Stimulated activated CD4-positive, alpha-beta T cell treated with anti-CD3 and anti-CD28 coated beads, Interleukin-4, amount 100 ng/mL, for 1 hour (primary cell): Measurements from ENCODE around the gene ITFG2.
"Not testable (repeated sequence)": the region's sequence is repeated elsewhere in the genome, so short reads cannot be mapped to it uniquely, and the experiment has no call there.

Experiments used
- DNase-seq: peaks from one replicate; pipeline ENCODE4 v3.0.0-alpha.2; 2020

The ITFG2 gene

DNA sequence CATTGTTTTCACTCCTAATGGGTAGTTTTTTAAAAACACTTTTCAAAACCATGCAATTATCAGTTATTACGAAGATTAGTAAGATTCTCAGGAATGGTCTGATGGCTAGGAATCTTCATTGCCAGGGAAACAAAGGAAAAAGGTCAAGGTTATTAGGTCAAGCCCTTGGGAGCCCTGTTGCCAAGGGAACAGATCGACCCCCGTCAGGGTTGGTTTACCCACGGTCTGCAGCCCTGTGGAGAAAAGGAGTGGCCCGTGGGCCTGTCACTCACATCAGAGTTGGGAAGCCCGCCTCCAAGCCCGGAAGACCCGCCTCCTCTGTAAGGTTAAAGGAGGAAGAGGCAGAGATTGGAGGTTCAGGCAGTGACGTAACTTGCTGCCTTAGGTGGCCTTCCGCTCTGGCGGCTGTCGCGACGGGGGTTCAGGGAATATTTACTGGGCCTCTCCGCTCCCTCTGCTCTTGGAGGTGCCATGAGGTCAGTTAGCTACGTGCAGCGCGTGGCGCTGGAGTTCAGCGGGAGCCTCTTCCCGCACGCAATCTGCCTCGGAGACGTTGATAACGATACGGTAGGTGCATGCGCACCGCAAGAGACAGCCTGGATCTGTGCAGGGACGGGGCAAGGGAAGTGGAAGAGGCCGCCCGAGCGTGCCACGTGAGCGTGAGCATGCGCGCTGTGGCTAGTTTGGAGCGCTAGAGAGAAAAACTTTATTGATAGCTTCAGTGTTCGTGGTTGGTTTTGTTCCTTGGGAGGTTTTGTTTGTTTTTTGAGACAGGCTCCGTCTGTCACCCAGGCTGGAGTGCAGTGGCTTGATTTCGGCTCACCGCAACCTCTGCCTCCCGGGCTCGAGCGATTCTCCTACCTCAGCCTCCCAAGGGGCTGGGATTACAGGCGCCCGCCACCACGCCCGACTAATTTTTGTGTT lies at the start of gene ITFG2:
ITFG2 (plus strand) TSS at position 379 of the 924 bp plus-strand sequence; CDS start at position 472, 93 bp downstream.
- DNase-seq = peak; percentile 95

GRCh38 chr12:2764398-2764797 lies 48.1 kb upstream of the ITFG2 start:
- DNase-seq = no peak

DNA sequence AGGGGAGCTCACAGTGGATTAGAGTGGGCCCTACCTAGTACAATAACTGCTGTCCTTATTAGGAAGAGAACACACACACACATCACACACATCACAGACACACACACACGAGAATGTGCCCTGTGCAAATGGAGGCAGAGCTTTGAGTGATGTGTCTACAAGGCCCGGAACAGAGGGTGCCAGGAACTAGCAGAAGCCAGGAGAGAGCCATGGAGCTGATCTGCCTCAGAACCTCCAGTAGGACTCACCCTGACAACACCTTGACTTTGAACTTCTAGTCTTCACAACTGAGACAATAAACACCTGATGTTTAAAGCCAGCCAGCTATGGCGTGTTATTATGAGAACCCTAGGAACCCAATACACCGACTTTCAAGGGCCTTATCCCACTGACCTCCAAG lies 47.4 kb upstream of the ITFG2 start:
- no peak for DNase-seq

- no peak for DNase-seq
These were observed 46.9 kb upstream of the ITFG2 start for GRCh38 chr12:2765608-2766007.

GRCh38 chr12:2768224-2768961 lies 44.1 kb upstream of the ITFG2 start:
- no peak for DNase-seq

- DNase-seq = no peak
These were observed 42.5 kb upstream of the ITFG2 start for GRCh38 chr12:2769866-2770533.

DNA sequence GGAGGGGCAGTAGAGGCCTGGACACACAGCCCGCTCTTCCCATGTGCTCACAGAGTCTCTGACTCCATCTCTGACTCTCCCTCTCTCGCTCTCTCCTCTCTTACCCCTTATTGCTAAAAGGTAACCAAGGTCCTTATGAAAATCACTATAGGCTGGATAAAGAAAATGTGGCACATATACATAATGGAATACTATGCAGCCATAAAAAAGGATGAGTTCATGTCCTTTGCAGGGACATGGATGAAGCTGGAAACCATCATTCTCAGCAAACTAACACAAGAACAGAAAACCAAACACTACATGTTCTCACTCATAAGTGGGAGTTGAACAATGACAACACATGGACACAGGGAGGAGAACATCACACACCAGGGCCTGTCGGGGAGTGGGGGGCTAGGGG lies 41.9 kb upstream of the ITFG2 start:
- not testable (repeated sequence) for DNase-seq

- DNase-seq = no peak
These were observed 40.1 kb upstream of the ITFG2 start for GRCh38 chr12:2772370-2772769.

DNA sequence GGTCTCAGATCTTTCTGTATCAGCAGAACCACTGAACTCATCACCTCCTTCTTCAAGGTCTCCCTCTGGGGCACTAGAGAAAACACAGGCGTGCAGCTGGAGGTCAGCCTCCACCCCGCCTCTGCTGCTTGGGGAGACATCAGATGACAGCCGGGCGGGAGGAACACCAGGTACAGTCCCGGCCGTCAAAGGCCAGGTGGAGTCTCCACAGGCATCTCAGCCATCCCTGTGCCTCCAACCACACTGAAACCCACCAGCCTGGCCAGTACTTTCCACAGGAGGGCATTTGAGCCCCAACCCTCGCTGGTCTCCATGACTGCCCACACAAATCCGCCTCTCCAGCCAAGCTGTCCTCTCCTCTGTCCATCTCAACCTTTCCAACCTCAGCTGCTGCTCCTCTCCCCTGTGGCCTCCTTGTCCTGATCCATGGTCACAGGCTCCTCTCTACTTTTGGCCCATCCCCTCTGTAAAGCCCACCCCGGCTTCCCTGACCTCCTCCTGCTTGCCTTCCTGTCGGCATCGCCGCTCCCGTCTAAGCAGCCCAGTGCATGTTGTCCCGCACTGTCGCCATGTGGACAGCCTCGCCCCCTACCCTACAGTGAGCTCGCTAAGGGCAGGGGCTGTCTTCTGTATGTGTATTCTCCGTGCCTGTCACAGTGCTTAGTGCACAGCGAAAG lies 39.1 kb upstream of the ITFG2 start:
- no peak for DNase-seq

- DNase-seq = no peak
These were observed 37.0 kb upstream of the ITFG2 start for GRCh38 chr12:2775431-2775830.

GRCh38 chr12:2776129-2776806 lies 36.2 kb upstream of the ITFG2 start:
- no peak for DNase-seq

- DNase-seq = no peak
These were observed 33.2 kb upstream of the ITFG2 start for GRCh38 chr12:2779281-2779680.

DNA sequence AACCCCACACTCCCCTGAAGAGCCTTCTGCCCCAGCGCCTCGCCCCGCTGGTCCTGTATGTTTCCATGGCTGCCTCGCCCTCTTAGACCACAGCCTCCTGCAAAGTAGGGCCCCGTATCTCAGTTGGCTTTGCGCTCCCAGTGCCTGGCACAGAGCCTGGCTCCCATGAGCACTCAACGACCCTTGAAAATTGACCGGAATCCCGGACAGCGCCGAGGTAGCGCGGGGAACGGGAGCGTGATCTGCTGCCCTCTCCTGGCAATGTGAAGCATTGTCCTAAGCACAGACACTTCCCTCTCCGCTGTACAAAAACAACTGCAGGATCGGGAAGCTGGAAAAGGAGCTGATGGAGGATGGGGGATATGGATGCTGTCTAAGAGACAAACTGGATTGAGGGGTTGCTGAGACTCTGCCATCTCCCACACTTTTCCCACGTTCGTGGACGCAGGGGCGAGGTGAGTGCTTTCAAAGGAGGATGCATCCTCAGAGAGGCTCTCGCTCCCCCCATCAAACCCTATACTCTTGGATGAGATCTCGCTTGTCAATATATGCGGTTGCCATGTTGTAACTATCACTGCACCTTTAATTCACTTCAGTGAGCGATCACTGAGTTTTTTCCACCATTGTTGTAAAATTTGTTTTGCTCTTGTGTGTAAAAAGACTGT lies 28.4 kb upstream of the ITFG2 start:
- DNase-seq = peak; percentile 46

DNA sequence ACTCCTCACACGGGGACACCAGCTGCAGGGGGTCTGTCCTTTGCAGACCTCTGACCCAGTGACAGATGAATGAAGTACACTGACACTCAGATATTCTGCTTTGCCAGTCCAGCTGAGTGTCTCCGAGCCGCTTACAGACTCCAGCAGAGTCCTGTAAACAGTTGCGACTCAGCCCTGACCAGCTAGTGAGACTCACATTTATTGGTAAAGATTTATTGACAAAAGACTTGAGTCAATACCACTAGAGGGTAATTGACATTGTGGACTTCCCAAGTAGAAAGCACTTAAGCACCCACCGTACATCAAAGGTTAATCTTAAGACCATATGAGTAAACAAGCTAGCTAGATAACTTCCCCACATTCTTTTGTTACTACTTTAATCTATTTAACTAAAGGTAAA lies 27.5 kb upstream of the ITFG2 start:
- DNase-seq = no peak

- DNase-seq = no peak
These were observed 21.4 kb upstream of the ITFG2 start for GRCh38 chr12:2791089-2791488.

DNA sequence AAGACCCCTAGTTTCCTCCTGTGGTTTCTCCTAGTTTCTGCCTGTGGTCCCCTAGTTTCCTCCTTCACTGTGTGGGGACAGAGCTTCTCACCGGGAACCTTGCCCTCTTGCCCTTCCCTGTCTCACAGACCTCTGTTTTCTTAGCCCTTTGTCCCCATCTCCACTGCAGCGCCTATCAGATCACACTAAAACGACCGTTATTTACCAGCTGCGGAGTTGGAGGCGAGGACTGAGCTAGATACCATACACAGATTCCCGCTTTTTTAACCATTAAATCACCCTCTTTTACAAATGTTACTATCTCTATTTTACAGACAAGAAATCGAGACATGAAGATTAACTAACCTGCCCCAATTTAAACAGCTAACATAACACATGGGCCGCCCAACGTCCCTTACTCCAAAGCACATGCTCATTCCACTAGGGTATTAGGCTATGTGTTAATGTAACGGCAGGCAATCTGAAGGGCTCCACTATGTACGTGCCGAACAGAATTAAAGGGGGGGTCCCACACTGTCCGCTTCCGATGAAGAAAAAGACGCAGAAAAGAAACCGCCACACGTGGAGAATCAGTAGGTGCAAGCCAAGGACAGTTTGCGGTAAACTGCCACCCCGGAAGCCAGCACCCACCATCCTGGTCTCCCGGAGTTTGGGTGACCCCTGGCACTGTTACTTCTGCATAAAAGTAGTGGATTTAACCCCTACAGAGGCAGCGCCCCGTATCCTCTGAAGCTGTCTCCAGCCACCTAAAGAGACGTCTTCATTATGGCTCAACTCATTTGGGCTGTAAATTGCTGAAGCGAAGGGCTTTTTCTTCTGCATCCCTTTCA lies 19.6 kb upstream of the ITFG2 start:
- no peak for DNase-seq

GRCh38 chr12:2793561-2793960 lies 18.9 kb upstream of the ITFG2 start:
- DNase-seq = no peak

GRCh38 chr12:2794191-2794735 lies 18.2 kb upstream of the ITFG2 start:
- peak; percentile 36 for DNase-seq

- DNase-seq = peak; percentile 93
These were observed 17.7 kb upstream of the ITFG2 start, which contains the start of gene FKBP4 for GRCh38 chr12:2794736-2795289. Gene FKBP4, plus strand, starts transcription at chr12:2794970. Its CDS starts 170 bp downstream, at chr12:2795140.
